ENCODE data around the gene SFRP2. TPM values are rescaled to one million over a fixed set of nuclear protein-coding genes. Genes with fewer than 3 reads are reported as not detected.

Gene SFRP2
- total RNA-seq, 1 donor from 2014 or later, result 12.5 TPM

DNA sequence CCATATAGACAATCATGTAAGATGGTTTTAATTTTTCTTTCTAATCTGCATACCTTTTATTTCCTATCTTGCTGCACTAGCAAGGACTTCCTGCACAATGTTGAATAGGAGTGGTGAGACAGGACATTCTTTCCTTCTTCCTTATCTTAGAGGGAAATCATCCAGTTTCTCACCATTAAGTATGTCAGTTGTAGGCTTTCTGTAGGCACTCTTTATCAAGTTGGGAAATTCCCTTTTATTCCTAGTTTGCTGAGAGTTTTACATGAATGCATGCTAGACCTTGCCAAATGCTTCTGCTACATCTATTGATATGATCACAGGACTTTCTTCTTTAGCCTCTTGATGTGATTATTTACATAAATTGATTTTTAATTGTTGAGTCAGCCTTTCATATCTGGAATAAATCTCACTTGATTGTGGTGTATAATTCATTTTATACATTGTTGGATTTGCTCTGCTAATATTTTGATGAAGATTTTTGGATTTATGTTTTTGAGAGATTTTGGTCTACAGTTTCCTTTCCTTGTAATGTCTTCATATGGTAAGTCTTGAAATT, 52.9 kb downstream of the SFRP2 start:
- no peak for DNase-seq
- TF ChIP-seq, protein P1, sequence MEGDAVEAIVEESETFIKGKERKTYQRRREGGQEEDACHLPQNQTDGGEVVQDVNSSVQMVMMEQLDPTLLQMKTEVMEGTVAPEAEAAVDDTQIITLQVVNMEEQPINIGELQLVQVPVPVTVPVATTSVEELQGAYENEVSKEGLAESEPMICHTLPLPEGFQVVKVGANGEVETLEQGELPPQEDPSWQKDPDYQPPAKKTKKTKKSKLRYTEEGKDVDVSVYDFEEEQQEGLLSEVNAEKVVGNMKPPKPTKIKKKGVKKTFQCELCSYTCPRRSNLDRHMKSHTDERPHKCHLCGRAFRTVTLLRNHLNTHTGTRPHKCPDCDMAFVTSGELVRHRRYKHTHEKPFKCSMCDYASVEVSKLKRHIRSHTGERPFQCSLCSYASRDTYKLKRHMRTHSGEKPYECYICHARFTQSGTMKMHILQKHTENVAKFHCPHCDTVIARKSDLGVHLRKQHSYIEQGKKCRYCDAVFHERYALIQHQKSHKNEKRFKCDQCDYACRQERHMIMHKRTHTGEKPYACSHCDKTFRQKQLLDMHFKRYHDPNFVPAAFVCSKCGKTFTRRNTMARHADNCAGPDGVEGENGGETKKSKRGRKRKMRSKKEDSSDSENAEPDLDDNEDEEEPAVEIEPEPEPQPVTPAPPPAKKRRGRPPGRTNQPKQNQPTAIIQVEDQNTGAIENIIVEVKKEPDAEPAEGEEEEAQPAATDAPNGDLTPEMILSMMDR (IDR thresholded peaks at IDR 0.05), result no peak
- Histone ChIP-seq H3K36me3 (no peaks in the 10 kb centered on the region), H3K27ac (no peak overlapping the region), H3K9me3 (no peaks in the 10 kb centered on the region), H3K4me1 (no peaks in the 10 kb centered on the region), H3K4me3 (no peak overlapping the region), H3K27me3 (no peaks in the 10 kb centered on the region)
- intact Hi-C loops (cut with DNase I), result no loop called here
- no peak for ATAC-seq

DNA sequence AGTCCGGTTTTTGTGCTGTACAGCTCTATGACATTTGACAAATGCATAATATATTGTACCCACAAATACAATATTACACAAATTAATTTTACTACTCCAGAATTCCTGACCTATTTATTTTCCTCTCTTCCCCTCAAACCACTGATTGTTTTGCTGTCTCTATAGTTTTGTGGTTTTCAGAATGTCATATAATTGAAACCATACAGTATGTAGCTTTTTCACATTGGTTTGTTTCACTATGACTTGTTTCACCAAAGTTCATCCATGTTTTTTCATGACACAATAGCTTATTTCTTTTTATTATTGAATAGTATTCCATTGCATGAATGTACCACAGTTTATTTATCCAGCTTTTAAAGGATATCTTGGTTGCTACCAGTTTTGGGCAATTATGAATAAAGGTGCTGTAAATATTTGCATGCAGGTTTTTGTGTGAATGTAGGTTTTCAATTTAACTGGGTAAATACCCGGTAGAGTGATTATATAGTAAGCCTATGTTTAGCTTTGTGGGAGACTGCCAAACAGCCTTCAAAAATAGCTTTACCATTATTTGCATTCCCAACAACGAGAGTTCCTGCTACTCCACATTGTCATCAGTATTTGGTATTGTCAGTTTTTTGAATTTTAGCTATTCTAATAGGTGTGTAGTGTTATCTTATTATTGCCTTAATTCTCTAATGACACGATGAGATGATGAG, 55.0 kb downstream of the SFRP2 start:
- no peaks in the 10 kb centered on the region for H3K27me3 ChIP-seq
- no peaks in the 10 kb centered on the region for H3K4me1 ChIP-seq
- intact Hi-C loops (cut with DNase I), result no loop called here
- TF ChIP-seq, protein P1 (IDR thresholded peaks at IDR 0.05), result no peak
- no peaks in the 10 kb centered on the region for H3K36me3 ChIP-seq
- no peak overlapping the region for H3K27ac ChIP-seq
- ATAC-seq (no peak), DNase-seq (no peak)
- no peaks in the 10 kb centered on the region for H3K9me3 ChIP-seq
- no peak overlapping the region for H3K4me3 ChIP-seq

- no peaks in the 10 kb centered on the region for H3K4me1 ChIP-seq
- H3K36me3 ChIP-seq, result no peaks in the 10 kb centered on the region
- H3K9me3 ChIP-seq, result no peaks in the 10 kb centered on the region
- no peak overlapping the region for H3K4me3 ChIP-seq
- TF ChIP-seq, protein P1 (IDR thresholded peaks at IDR 0.05), result no peak
- no peaks in the 10 kb centered on the region for H3K27me3 ChIP-seq
- no peak for DNase-seq
- H3K27ac ChIP-seq, result no peak overlapping the region
- intact Hi-C loops (cut with DNase I), result no loop called here
- ATAC-seq, result no peak
Observed at GRCh38 chr4:153731239-153731638, 57.6 kb downstream of the SFRP2 start.

Other genes starting within 250 kb of the SFRP2 start
- gene TLR2, start 104.8 kb downstream of the SFRP2 start, total RNA-seq, result 94.0 TPM
- not detected for gene RNF175, start 29.1 kb downstream of the SFRP2 start, total RNA-seq